A204.1 (cell line): Measurements from ENCODE around the gene CLTC.

Experiments
- FAIRE-seq: peaks from 2 replicates; lab custom pipeline; 2012; peaks lifted over from hg19 to GRCh38; lab: Jason Lieb, UNC

Gene CLTC

GRCh38 chr17:59727817-59728533 is 108.3 kb downstream of the CLTC start:
- no peak for FAIRE-seq

- FAIRE-seq: no peak
Measured at GRCh38 chr17:59730268-59730834, 110.7 kb downstream of the CLTC start.

GRCh38 chr17:59733697-59734096 is 114.0 kb downstream of the CLTC start:
- no peak for FAIRE-seq

- FAIRE-seq: no peak
Measured at GRCh38 chr17:59734226-59734625, 114.5 kb downstream of the CLTC start.

GRCh38 chr17:59737324-59737723 is 117.6 kb downstream of the CLTC start:
- FAIRE-seq: no peak

GRCh38 chr17:59743842-59744241 is 124.1 kb downstream of the CLTC start:
- no peak for FAIRE-seq

GRCh38 chr17:59745040-59745439 is 125.3 kb downstream of the CLTC start:
- no peak for FAIRE-seq
